Activated naive CD8-positive, alpha-beta T cell treated with anti-CD3 and anti-CD28 coated beads, Interleukin-2, amount 50 U/mL, for 24 hours (primary cell): ENCODE data around the gene CREB3L2.

Experiments used
- ATAC-seq: fragments of 150-1000 bp; cut with Tn5 transposase; one replicate; pipeline ENCODE4 v1.10.0; 2021
- DNase-seq: peaks from one replicate; pipeline ENCODE4 v3.0.0; 2021
- H3K27ac Mint-ChIP-seq: one replicate; pipeline ENCODE4 v1.8.0; 2021; ENCODE audit warnings: mild to moderate bottlenecking, mixed read lengths
- H3K27me3 Mint-ChIP-seq: one replicate; pipeline ENCODE4 v1.8.0; 2021; ENCODE audit warnings: mixed read lengths
- H3K36me3 Mint-ChIP-seq: one replicate; pipeline ENCODE4 v1.8.0; 2021; ENCODE audit warnings: low read depth, mixed read lengths
- H3K4me1 Mint-ChIP-seq: one replicate; pipeline ENCODE4 v1.8.0; 2021; ENCODE audit warnings: mixed read lengths
- H3K4me3 Mint-ChIP-seq: one replicate; pipeline ENCODE4 v1.8.0; 2021; ENCODE audit warnings: mild to moderate bottlenecking, moderate library complexity, mixed read lengths
- H3K9me3 Mint-ChIP-seq: one replicate; pipeline ENCODE4 v1.8.0; 2021; ENCODE audit warnings: mixed read lengths

CREB3L2 gene

GRCh38 chr7:137962875-137963507, 38.9 kb downstream of the CREB3L2 start:
- DNase-seq = no peak
- H3K27me3 Mint-ChIP-seq = no peaks in the 10 kb centered on the region
- ATAC-seq = no peak
- H3K4me3 Mint-ChIP-seq = no peak overlapping the region
- peaks cover 34% of the 10 kb centered on the region for H3K4me1 Mint-ChIP-seq
- peaks cover 12% of the 10 kb centered on the region for H3K36me3 Mint-ChIP-seq
- H3K27ac Mint-ChIP-seq = no peak overlapping the region
- H3K9me3 Mint-ChIP-seq = no peaks in the 10 kb centered on the region

DNA sequence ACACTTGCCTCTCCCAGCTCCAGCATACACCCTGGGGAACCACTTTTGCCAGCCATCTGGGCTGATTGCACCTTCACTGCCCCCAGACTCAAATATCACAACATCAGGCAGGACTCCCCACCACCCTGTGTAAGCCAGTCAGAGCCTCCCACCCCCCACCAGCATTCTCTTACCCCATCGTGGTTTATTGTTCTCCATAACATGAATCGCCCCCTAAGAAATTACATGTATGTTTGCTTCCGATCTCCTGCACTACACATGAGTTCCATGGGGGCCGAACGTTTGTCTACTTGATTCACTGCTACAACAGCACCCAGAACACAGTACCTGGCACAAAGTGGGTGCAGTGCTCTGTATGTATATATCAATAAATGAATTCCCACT, 39.4 kb downstream of the CREB3L2 start:
- Mint-ChIP-seq H3K4me3 (no peak overlapping the region), H3K27me3 (no peaks in the 10 kb centered on the region), H3K27ac (no peak overlapping the region), H3K9me3 (no peaks in the 10 kb centered on the region), H3K36me3 (peaks cover 12% of the 10 kb centered on the region), H3K4me1 (peaks cover 31% of the 10 kb centered on the region)
- DNase-seq = no peak
- no peak for ATAC-seq

DNA sequence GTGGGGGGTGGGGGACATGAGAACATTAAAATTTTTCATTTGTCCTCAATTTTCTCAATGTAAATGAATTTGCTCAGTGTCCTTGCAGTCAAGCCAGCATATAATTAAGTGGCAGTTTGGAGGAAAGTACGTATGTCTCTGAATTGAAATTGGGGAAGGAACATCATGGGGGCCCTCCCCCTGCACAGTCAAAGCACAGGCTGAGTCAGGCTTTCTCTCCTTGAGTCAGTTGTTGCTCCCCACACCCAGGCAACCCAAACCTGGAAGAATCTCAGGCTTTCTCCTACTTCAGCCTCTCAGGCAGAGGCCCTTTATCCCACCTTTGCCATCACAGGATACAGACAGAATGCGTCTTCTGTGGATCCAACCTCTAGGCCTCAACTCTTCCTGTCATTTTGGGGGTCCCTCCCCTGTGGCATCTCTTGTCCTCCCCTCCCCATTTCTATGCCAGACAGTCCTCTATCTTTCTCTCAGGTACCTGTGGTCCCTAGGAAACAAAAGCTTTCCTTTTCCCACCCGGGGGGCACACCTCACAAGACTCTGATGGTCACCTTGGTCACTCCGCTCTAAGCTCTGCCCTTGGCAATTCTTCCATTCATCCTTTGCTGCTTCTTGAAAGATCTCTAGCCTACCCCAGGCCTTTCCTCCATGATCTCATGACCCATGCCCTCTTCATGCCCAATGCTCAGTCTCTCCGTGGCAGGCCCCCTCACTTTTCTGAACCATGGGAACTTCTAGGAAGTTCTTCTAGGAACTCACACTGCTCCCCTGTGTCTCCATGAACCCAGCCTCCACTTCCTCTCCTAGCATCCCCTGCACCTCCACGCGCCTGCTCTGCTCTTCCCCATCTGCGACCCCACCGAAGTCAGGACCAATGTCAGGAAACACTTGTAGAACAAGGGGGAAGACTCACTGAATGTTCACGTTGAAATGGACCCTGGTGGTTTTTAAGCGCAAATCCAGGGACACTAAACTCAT, 40.4 kb downstream of the CREB3L2 start:
- H3K27ac Mint-ChIP-seq = no peak overlapping the region
- H3K4me3 Mint-ChIP-seq = no peak overlapping the region
- ATAC-seq = peak; percentile 93

GRCh38 chr7:137960020-137960419, 41.9 kb downstream of the CREB3L2 start:
- Mint-ChIP-seq H3K27me3 (no peaks in the 10 kb centered on the region), H3K9me3 (no peaks in the 10 kb centered on the region), H3K36me3 (peaks cover 14% of the 10 kb centered on the region), H3K4me3 (no peak overlapping the region), H3K4me1 (peaks cover 16% of the 10 kb centered on the region), H3K27ac (no peak overlapping the region)
- ATAC-seq (no peak), DNase-seq (no peak)

More for the DNA sequence above, 40.4 kb downstream of the CREB3L2 start:
- Mint-ChIP-seq H3K27me3 (no peaks in the 10 kb centered on the region), H3K36me3 (peaks cover 14% of the 10 kb centered on the region), H3K4me1 (peaks cover 24% of the 10 kb centered on the region), H3K9me3 (no peaks in the 10 kb centered on the region)
- DNase-seq = peak; percentile 7

GRCh38 chr7:137958470-137959431, 43.1 kb downstream of the CREB3L2 start:
- Mint-ChIP-seq H3K27ac (no peak overlapping the region), H3K4me1 (peaks cover 16% of the 10 kb centered on the region), H3K36me3 (peaks cover 14% of the 10 kb centered on the region), H3K4me3 (no peak overlapping the region), H3K9me3 (no peaks in the 10 kb centered on the region), H3K27me3 (no peaks in the 10 kb centered on the region)
- ATAC-seq (no peak), DNase-seq (no peak)

DNA sequence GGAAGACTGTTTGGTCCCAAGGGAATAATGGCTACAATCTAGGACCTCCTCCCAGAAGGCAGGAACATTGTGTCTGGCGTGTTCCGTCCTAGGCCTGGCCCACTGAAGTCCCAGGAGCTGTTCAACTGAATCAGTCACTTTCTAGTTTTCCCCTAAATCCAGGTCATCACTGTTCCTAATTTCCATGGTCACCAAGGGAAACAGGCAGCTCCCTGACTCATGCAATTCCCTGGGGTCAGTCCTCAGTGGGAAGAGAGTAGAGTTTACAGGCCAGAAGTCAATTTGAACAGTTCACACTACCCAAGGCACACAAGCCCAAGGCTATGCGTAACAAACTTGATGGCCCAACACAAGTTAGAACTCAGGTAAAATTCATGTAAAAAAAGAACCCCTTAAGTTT, 44.0 kb downstream of the CREB3L2 start:
- no peak overlapping the region for H3K27ac Mint-ChIP-seq

GRCh38 chr7:137956591-137956990, 45.3 kb downstream of the CREB3L2 start:
- H3K27ac Mint-ChIP-seq = no peak overlapping the region
- DNase-seq (no peak), ATAC-seq (no peak)

More for the DNA sequence above, 44.0 kb downstream of the CREB3L2 start:
- DNase-seq = no peak
- Mint-ChIP-seq H3K27me3 (no peaks in the 10 kb centered on the region), H3K36me3 (peaks cover 14% of the 10 kb centered on the region), H3K4me3 (no peak overlapping the region), H3K9me3 (no peaks in the 10 kb centered on the region), H3K4me1 (peaks cover 16% of the 10 kb centered on the region)
- no peak for ATAC-seq

GRCh38 chr7:137956183-137956582, 45.7 kb downstream of the CREB3L2 start:
- Mint-ChIP-seq H3K27me3 (no peaks in the 10 kb centered on the region), H3K9me3 (no peaks in the 10 kb centered on the region), H3K36me3 (peaks cover 13% of the 10 kb centered on the region), H3K27ac (no peak overlapping the region), H3K4me1 (peaks cover 8% of the 10 kb centered on the region), H3K4me3 (no peak overlapping the region)
- ATAC-seq (no peak), DNase-seq (no peak)

More at GRCh38 chr7:137956591-137956990, 45.3 kb downstream of the CREB3L2 start:
- Mint-ChIP-seq H3K4me3 (no peak overlapping the region), H3K36me3 (peaks cover 13% of the 10 kb centered on the region), H3K9me3 (no peaks in the 10 kb centered on the region), H3K4me1 (peaks cover 12% of the 10 kb centered on the region), H3K27me3 (no peaks in the 10 kb centered on the region)

GRCh38 chr7:137954614-137955013, 47.3 kb downstream of the CREB3L2 start:
- H3K4me3 Mint-ChIP-seq = no peak overlapping the region
- H3K4me1 Mint-ChIP-seq = peaks cover 8% of the 10 kb centered on the region
- H3K36me3 Mint-ChIP-seq = peaks cover 13% of the 10 kb centered on the region
- no peak for DNase-seq
- no peak for ATAC-seq
- no peaks in the 10 kb centered on the region for H3K27me3 Mint-ChIP-seq
- no peaks in the 10 kb centered on the region for H3K9me3 Mint-ChIP-seq
- no peak overlapping the region for H3K27ac Mint-ChIP-seq

DNA sequence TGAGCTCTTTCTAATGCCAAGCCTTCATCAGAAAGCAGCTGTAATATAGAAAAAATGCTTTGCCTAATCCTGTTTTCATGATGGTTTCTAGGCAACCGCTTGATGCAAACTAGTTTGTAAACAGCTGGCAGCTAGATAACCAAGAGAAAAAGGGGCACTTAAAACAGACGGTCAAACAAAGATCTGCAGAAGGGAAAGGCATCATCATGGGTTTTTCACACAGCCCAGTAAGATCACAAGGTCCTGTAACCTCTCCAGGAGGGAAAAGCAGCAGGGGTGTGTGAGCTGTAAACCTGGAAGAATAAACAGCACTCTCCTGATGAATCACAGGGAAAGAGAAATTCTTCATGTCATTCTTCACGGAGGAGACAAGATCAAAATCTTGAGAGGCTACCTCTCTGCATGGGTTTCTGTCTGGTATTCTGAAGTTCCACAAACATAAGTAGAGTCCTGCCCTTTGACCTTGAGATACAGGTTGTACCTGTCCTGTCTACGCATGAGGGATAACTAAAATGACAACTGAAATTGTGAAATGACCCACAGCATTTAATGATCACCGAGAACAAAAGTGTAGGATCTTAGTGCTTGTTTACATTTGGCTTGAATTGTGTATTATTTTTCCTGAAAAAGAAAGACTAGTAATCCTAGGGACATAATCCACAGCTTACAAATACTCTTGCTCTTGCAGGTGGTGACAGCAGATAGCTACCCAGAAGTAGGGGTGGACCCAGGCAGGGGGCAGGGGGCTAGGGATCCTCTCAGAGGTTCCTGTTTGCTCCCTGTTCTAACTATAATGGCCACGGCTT, 48.0 kb downstream of the CREB3L2 start:
- Mint-ChIP-seq H3K27me3 (no peaks in the 10 kb centered on the region), H3K4me1 (peaks cover 8% of the 10 kb centered on the region), H3K36me3 (peaks cover 13% of the 10 kb centered on the region), H3K27ac (no peak overlapping the region), H3K9me3 (no peaks in the 10 kb centered on the region), H3K4me3 (no peak overlapping the region)
- ATAC-seq = no peak
- DNase-seq = no peak

DNA sequence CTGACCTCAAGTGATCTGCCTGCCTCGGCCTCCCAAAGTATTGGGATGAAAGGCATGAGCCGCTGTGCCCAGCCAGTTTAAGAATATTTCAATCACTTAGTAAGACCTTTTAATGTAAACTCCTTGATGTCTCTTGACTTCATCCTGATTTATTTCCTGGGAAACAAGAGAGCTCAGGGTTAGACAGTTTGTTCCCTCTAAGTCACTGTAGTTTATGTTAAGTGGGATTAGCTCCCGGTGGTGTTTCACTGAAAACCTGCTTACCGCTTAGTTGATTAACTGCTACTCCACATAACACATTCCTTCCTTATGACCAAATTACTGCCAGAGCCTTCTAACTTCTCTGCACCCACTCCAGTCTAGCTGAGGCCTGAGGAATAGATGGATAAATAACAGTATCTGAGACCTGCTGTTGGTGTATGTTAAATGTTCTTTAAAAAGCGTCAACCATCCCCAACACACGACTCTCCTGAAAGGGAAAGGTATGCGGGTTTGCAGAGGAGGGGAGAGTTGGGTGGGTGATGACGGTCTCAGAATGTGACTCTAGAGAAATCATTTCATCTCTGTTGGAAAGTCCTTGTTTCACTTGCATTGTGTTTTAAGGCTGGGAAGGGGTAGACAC, 48.7 kb downstream of the CREB3L2 start:
- Mint-ChIP-seq H3K9me3 (no peaks in the 10 kb centered on the region), H3K36me3 (peaks cover 6% of the 10 kb centered on the region), H3K27me3 (no peaks in the 10 kb centered on the region), H3K4me1 (peaks cover 6% of the 10 kb centered on the region), H3K27ac (no peak overlapping the region), H3K4me3 (no peak overlapping the region)
- ATAC-seq (no peak), DNase-seq (no peak)

- H3K4me1 Mint-ChIP-seq = peaks cover 6% of the 10 kb centered on the region
- peaks cover 7% of the 10 kb centered on the region for H3K36me3 Mint-ChIP-seq
- H3K27ac Mint-ChIP-seq = no peak overlapping the region
- DNase-seq (no peak), ATAC-seq (no peak)
- no peak overlapping the region for H3K4me3 Mint-ChIP-seq
- no peaks in the 10 kb centered on the region for H3K9me3 Mint-ChIP-seq
- H3K27me3 Mint-ChIP-seq = no peaks in the 10 kb centered on the region
Measured at GRCh38 chr7:137952426-137952805, 49.5 kb downstream of the CREB3L2 start.

- no peaks in the 10 kb centered on the region for H3K27me3 Mint-ChIP-seq
- DNase-seq (no peak), ATAC-seq (no peak)
- no peaks in the 10 kb centered on the region for H3K9me3 Mint-ChIP-seq
- peaks cover 5% of the 10 kb centered on the region for H3K36me3 Mint-ChIP-seq
- peaks cover 6% of the 10 kb centered on the region for H3K4me1 Mint-ChIP-seq
- no peak overlapping the region for H3K4me3 Mint-ChIP-seq
- no peak overlapping the region for H3K27ac Mint-ChIP-seq
Measured at GRCh38 chr7:137951700-137952425, 50.0 kb downstream of the CREB3L2 start.
